Thyroid gland (tissue), 4 donors: Measurements from ENCODE around the gene USF1.

ENCODE experiments used
- CTCF ChIP-seq, 6 experiments: fragments of 200-600 bp in 3 of 6; fragments of 450-650 bp in 3 of 6; sonication (generic) in 3 of 6; IDR thresholded peaks; one replicate each; pipeline ENCODE4 v1.5.1; 2016 to 2019; ENCODE audit warnings: antibody characterized with exemption in 6 of 6, mild to moderate bottlenecking in 2 of 6, inconsistent platforms in 1 of 6, moderate library complexity in 1 of 6
- POLR2A ChIP-seq, 2 donors: fragments of 450-650 bp; IDR thresholded peaks; one replicate each; pipeline ENCODE4 v1.6.1; 2017; ENCODE audit warnings: antibody characterized with exemption in 2 of 2, mild to moderate bottlenecking in 2 of 2, moderate library complexity in 1 of 2

DNA sequence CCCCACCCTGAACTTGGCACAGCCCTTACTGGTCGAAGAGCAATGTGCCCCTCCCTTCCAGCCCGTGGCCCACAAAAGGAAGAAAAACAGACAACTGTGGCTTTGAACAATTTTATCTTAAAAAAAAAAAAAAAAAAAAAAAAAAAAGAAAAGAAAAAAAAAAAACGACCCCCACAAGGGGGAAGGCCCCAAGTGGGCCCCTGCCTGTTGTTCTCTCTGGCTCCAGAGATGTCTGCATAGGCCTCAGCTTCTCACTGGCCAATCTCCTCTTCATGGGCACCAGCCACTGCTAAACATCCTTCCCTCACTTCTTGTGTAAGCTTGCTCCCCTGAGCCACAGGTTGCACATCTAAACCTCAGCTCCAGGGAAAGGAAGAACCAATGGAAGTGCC lies 6.6 kb downstream of the USF1 start:
- no peak for TF ChIP-seq CTCF (IDR thresholded peaks at IDR 0.05)
- TF ChIP-seq POLR2A (IDR thresholded peaks at IDR 0.05): no peak
